SIG-M5 treated with dmso at 0.1 percent for 504 hours (cell line): ENCODE data around the gene B9D1.

Source experiments
- DNase-seq: peaks from one replicate; lab custom pipeline; 2025; ENCODE audit not compliant: unreplicated experiment; lab: John Stamatoyannopoulos, UW

B9D1 gene

DNA sequence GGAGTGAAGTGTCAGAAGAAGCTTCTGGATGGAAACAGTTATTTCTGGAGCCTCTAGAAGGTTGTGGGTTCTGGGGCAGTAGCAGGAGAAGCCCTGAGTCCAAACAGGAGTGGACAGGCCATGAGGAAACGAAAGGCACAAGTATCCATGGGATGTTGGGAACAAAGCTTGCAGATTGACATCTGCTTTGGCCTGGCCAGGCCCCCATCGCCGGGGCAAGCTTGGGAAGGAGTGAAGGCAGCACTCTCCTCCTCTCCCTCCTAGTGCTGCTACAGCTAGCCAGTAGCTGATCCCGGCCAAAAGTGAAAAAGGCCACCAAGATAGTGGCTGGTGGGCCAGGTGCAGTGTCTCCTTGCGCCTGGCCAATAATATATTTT lies 40.4 kb downstream of the B9D1 start:
- DNase-seq, result no peak

DNA sequence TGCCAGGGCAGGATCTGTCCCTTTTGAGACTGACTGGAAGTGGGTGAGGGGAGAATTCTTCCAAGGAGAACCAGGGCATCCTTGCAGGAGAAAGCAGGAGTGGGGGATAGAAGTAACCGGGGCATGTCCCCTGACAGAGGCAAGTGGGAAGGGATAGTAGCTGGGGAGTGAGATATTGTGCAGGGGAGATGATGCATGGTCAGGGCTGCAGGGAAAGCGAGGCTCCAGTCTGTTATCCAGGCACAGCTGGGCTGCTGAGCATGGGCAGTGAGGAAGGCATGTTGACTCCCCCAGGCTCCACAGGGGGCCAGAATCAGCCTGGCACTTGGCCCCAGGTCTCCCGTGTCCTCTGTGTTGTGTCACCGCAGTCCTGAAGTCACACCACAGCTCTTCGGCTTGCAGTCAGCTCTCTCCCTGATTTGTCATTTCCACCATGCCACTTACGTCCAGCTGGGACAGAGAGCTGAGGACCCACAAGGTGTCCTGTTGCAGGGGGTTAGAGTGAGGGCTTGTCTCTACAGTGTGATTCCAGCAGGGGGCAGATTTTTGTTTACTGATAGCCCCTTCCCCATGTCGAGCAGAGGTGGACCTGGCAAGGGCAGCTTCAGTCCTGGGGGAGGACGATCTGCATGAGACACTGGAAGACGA lies 40.9 kb downstream of the B9D1 start:
- DNase-seq, result no peak

GRCh38 chr17:19320876-19321275 lies 41.6 kb downstream of the B9D1 start:
- no peak for DNase-seq

DNA sequence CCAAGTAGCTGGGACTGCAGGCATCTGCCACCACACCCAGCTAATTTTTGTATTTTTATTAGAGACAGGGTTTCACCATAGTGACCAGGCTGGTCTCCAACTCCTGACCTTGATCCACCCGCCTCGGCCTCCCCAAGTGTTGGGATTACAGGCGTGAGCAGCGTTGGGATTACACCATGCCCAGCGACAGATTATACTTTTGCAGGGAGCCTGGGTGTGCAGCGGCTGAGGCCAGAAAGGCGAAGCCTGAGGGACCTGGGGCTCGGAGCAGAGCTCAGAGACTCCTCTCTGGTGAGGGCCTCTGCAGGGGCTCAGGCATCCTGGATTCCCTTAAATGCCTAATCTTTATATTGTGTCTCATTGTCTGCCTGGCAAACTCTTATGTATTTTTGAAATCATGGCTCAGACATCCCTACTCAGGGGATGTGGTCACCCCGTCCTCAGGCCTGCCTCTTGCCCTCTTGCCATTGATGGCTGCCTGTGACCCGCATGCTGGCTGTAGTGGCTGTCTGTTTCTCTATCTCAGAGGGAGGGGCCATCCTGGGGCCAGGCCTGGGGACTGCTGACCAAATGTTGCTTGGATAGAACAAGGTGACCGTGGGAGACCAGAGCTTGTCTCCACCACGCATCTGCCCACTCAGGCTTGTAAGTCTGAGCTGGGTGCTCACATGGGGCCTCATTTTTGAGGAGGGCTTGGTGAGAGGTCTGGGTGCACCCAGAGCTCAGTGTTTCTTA lies 42.6 kb downstream of the B9D1 start:
- DNase-seq, result no peak

GRCh38 chr17:19318611-19319010 lies 43.9 kb downstream of the B9D1 start:
- DNase-seq, result no peak

DNA sequence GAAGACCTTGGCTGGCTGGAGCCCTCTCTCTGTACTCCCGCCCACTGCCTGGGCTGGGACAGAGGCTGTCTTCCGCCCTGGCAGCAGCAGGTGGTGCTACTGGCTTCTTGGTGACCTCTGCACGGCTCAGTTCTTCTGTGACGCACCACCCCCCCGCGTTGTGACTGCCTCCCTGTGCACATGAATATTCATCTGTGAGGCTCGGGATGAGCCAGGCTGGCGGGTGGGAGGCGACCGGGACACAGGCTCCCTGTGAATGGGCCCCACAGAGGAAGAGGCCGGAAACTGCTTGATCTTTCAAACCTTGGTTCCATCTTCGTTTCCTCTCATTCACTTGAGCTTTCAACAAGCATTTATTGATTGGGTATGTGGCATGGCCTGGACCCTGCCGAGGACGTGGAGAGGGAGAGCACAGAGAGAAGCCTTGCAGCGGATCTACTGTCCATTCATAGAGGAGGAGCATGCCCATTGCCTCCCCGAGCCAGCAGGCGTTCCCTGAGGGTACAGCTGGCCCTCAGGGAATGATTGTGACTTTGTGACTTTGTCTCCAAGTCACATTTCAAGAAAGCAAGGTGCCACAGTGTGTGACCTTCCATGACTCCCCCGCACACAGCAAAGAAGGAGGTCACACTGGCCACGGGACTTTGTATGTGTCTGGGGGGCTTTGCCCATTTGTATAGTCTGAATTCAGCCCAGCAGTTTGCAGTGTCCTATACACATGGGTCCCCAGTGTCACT lies 45.0 kb downstream of the B9D1 start:
- DNase-seq, result no peak

DNA sequence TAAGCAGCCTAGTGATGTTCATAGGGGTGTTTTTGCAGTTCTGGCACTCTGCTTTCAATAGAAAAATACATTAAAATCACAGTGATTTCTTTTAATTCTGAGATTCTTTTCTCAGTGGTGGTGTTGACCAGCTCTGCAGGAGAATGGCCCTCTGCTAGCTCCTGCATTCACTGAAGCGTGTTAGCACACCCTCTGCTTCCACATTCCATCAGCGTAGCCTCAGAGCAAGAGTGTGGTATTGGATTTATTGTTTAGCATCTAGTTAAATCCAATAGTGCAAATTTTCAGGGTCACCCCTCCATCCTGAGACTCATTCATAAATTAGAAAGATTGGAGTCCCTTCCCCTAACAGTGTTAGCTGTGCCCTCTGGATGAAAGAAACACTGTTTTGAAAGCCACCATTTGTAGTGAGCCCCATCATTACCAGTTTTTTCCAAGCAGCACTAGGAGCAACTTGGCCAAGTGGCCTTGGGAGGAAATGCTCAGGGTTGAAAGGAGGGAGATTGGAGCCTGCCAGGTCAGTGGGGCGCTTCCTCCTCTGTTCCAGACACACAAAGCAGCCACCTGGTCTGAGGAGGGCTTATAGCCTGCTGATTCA lies 45.7 kb downstream of the B9D1 start:
- DNase-seq, result no peak

DNA sequence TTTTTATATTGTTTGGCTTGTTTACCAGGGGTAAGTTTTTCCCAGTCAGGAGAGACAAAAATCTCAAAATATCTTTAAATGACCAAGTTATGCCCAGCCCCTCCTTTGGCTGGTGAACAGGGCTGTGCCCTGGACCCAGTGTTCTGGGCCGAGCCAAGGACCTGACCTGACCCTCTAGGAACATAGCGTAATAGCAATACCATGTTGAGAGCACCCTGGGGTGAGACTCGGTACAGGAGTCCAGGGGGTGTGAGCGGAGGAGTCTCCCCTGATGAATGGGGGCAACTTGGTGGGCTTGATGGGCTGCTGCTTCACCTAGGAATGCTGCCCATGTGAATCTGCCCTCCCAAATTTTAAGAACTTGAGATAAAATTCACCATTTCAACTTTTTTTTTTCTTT lies 47.4 kb downstream of the B9D1 start:
- DNase-seq, result no peak

DNA sequence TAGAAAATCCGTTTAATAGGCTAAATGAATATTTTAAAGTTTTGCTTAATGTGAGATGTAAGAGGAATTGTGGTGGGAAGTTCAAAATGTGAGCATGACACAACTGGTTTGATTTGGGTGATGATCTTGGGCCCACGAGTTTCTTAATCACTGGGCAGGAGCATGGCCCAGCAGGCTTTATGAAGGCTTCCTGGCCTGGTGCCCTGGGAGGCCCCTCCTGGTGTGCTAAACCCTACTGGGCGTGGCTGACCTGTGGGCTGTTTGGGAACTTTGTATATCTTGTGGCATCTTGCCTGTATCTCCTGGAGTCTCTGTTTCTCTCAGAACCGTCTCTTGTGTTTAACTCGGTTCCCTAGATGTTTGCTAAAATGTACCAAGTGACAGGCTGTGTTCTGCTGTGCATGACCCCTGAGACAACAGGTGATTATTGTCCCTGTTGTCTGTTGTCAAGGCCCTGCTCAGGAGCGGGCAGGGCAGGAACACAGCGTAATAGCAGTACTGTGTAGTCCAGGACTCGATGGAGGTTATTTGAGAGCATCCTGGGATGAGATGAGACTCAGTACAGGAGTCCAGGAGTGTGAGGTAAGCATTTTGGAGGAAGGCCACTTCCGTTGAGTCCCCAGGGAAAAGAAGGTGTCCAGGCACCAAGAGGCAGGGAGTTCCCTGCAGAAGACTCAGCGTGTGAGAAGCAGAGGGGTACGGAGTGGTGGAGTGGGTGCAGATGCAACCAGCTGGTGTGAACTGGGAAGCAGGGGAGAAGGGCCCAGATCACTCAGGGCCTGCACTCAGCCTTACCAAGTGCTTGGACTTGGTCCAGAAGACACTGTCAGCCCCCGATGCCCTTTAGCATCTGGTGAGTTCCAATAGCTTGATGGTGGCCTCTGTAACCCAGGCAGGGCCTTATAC lies 48.5 kb downstream of the B9D1 start:
- no peak for DNase-seq

GRCh38 chr17:19313066-19313745 lies 49.3 kb downstream of the B9D1 start:
- no peak for DNase-seq

DNA sequence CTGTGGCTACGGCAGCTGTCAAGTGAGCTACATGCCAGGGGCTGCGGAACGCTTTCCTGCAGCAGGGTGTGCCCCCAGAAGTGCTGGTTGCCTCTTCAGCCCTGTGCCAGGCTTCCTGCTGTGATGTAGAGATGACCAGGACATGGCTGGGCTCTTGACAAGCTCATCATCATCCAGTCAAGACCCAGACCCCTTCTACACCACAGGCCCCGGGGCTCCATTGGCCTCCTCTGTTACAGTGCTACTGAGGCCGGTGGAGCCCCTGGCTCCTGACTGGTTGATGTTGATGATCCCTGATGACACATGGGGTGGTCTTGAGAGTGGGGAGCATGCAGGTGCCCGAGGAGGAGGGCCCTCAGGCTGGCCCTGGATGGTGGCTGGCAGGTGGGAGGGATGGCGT lies 50.1 kb downstream of the B9D1 start:
- DNase-seq, result no peak

- peak; percentile 32 for DNase-seq
These were observed 50.9 kb downstream of the B9D1 start for GRCh38 chr17:19311421-19312215.

DNA sequence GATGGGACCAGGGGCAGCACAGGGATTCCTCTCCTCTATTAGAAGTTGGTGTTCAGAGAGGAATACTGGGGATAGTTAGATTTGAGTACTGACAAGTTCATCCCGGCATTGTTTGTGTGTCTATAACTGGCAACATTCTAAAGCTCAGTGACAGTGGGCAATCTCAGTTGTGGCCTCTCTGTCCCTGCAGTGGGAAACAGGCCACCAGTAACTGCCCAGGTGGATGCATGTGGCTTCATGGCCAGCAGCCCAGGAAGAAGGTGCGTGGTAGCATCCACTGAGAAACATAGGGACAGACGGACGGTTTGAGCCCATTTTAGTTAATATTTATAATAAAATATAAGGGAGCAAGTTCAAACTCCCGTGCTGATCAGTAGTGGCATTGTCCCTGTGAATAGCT lies 51.5 kb downstream of the B9D1 start:
- no peak for DNase-seq

GRCh38 chr17:19310151-19310550 lies 52.4 kb downstream of the B9D1 start:
- DNase-seq, result no peak

DNA sequence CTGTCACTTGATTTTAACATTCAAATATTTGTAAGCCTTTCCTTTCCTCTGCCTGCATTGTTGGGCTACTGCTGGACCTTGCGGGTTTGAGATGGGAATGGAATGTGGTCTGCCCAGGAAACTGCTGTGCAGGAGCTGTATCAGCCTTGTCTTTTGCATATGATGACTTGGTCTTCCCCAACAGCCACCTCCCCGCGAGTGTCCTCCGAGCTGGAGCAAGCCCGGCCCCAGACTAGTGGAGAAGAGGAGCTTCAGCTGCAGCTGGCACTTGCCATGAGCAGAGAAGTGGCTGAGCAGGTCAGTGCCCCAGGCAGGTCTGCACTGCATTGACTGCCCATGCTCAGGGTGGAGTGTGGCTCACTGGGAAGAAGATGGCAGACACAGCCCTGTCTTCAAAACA lies 52.8 kb downstream of the B9D1 start:
- no peak for DNase-seq

- DNase-seq, result no peak
These were observed 54.1 kb downstream of the B9D1 start for GRCh38 chr17:19308398-19308797.

DNA sequence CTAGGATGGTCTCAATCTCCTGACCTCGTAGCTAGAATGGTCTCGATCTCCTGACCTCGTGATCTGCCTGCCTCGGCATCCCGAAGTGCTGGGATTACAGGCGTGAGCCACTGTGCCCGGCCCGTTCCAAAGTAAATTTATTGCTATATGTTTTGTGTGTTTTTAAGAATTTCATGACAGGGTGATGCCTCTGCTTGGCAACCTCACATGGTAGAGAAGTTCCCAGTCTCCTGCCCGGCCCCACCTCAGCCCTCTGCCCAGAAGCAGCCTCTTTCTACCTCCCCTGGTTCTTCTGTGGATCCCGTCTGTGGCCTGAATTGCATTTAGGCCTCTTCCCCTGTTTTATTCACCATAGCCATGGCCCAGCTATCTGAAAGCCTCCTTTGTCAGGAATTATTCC lies 55.0 kb downstream of the B9D1 start:
- DNase-seq, result no peak

- peak; percentile 77 for DNase-seq
These were observed 56.1 kb downstream of the B9D1 start for GRCh38 chr17:19306160-19307111.
